Measurements from ENCODE around the gene UCK2.
A peak's percentile ranks its signal among the peaks of the same experiment; 100 is the strongest.

The UCK2 gene

GRCh38 chr1:165907256-165907857 lies 79.9 kb downstream of the UCK2 start:
- TF ChIP-seq YY1 (IDR thresholded peaks at IDR 0.05; ENCODE audit: low read depth) (no peak), CEBPB (IDR thresholded peaks at IDR 0.05) (no peak), CREB1 (IDR thresholded peaks at IDR 0.05; ENCODE audit: low read depth) (no peak), TEAD4 (IDR thresholded peaks at IDR 0.05) (no peak), REST (IDR thresholded peaks at IDR 0.05; ENCODE audit: low read depth) (no peak), TCF12 (IDR thresholded peaks at IDR 0.05; ENCODE audit: low read depth) (no peak), FOXM1 (IDR thresholded peaks at IDR 0.05; ENCODE audit: borderline replicate concordance, low read depth) (no peak), EP300 (IDR thresholded peaks at IDR 0.05; ENCODE audit: borderline replicate concordance) (no peak), EGR1 (IDR thresholded peaks at IDR 0.05) (no peak), ZBTB7A (IDR thresholded peaks at IDR 0.05; ENCODE audit: low read depth) (no peak), RAD21 (IDR thresholded peaks at IDR 0.05; ENCODE audit: low read depth) (no peak), NFIC (IDR thresholded peaks at IDR 0.05) (no peak), TAF1 (IDR thresholded peaks at IDR 0.05; ENCODE audit: low read depth) (no peak), MAX (IDR thresholded peaks at IDR 0.05) (no peak), USF1 (IDR thresholded peaks at IDR 0.05) (no peak)

GRCh38 chr1:165910764-165911421 lies 83.5 kb downstream of the UCK2 start:
- TF ChIP-seq TEAD4 (IDR thresholded peaks at IDR 0.05) (no peak), RAD21 (IDR thresholded peaks at IDR 0.05; ENCODE audit: low read depth) (no peak), ZBTB7A (IDR thresholded peaks at IDR 0.05; ENCODE audit: low read depth) (no peak), CEBPB (IDR thresholded peaks at IDR 0.05) (no peak), TCF12 (IDR thresholded peaks at IDR 0.05; ENCODE audit: low read depth) (no peak), YY1 (IDR thresholded peaks at IDR 0.05; ENCODE audit: low read depth) (no peak), EP300 (IDR thresholded peaks at IDR 0.05; ENCODE audit: borderline replicate concordance) (no peak), EGR1 (IDR thresholded peaks at IDR 0.05) (no peak), NFIC (IDR thresholded peaks at IDR 0.05) (no peak), CREB1 (IDR thresholded peaks at IDR 0.05; ENCODE audit: low read depth) (no peak), TAF1 (IDR thresholded peaks at IDR 0.05; ENCODE audit: low read depth) (no peak), USF1 (IDR thresholded peaks at IDR 0.05) (no peak), MAX (IDR thresholded peaks at IDR 0.05) (no peak), REST (IDR thresholded peaks at IDR 0.05; ENCODE audit: low read depth) (no peak)

- no peak for TF ChIP-seq ZBTB7A (IDR thresholded peaks at IDR 0.05; ENCODE audit: low read depth)
Measured at GRCh38 chr1:165911609-165912281, 84.3 kb downstream of the UCK2 start.

GRCh38 chr1:165912638-165913037 lies 85.2 kb downstream of the UCK2 start:
- TF ChIP-seq EP300 (IDR thresholded peaks at IDR 0.05; ENCODE audit: borderline replicate concordance), result no peak
- no peak for TF ChIP-seq NFIC (IDR thresholded peaks at IDR 0.05)
- TF ChIP-seq TEAD4 (IDR thresholded peaks at IDR 0.05), result no peak
- TF ChIP-seq CEBPB (IDR thresholded peaks at IDR 0.05), result no peak
- TF ChIP-seq USF1 (IDR thresholded peaks at IDR 0.05), result no peak

GRCh38 chr1:165914136-165914798 lies 86.9 kb downstream of the UCK2 start:
- no peak for TF ChIP-seq FOXM1 (IDR thresholded peaks at IDR 0.05; ENCODE audit: borderline replicate concordance, low read depth)
- peak; percentile 93 for TF ChIP-seq RAD21 (IDR thresholded peaks at IDR 0.05; ENCODE audit: low read depth)
